Esophagus squamous epithelium (tissue), 5 donors: ENCODE data around the gene CXCR1. TPM values are rescaled to one million over a fixed set of nuclear protein-coding genes. Genes with fewer than 3 reads are reported as not detected.

Experiments used
- DNase-seq: peaks from one replicate; lab custom pipeline; 2025; lab: John Stamatoyannopoulos, UW
- H3K27ac ChIP-seq, 4 donors: fragments of 200-600 bp; sonication (generic); one replicate each; pipeline ENCODE4 v1.5.1; 2016 to 2019; ENCODE audit warnings: mild to moderate bottlenecking in 1 of 4
- H3K27me3 ChIP-seq, 4 donors: fragments of 200-600 bp; sonication (generic); 1 replicate in 3 of 4; 2 replicates in 1 of 4; pipeline versions ENCODE4 v1.5.1 to v1.6.0; 2017 to 2021; ENCODE audit warnings: antibody characterized with exemption in 1 of 4
- H3K36me3 ChIP-seq, 3 donors: fragments of 200-600 bp; sonication (generic); one replicate each; pipeline ENCODE4 v1.5.1; 2016 to 2019
- H3K4me1 ChIP-seq, 3 donors: fragments of 200-600 bp; sonication (generic); one replicate each; pipeline ENCODE4 v1.5.1; 2017 to 2019
- H3K4me3 ChIP-seq, 4 donors: fragments of 200-600 bp; sonication (generic); 1 replicate in 3 of 4; 2 replicates in 1 of 4; pipeline ENCODE4 v1.5.1; 2016 to 2019; ENCODE audit warnings: mild to moderate bottlenecking in 2 of 4, moderate library complexity in 1 of 4
- H3K9me3 ChIP-seq, 3 donors: fragments of 200-600 bp; sonication (generic); one replicate each; pipeline ENCODE4 v1.5.1; 2016 to 2019
- POLR2A ChIP-seq, 4 donors: fragments of 450-650 bp; IDR thresholded peaks; one replicate each; pipeline ENCODE4 v1.6.1; 2017; ENCODE audit warnings: antibody characterized with exemption in 4 of 4, mild to moderate bottlenecking in 4 of 4, moderate library complexity in 3 of 4
- WGBS, 2 donors: methylation state at CpG; one replicate each; pipeline ENCODE4 v1.1.5; 2018; 5-methylcytosine and 5-hydroxymethylcytosine counted together
- intact Hi-C: fragments of 100-400 bp; cut with DNase I; formaldehyde crosslinking; loops from one replicate; pipeline ENCODE4 v1.15.0; 2022
- total RNA-seq, 4 donors: library from RNA; depleted of rRNA; stranded (reverse); fragments of >200 nt; gene quantifications; one replicate each; pipeline ENCODE4 v1.1.0, GENCODE V29; 2016
- TF ChIP-seq, protein P1 (sequence below), 6 experiments: fragments of 450-650 bp in 4 of 6; fragments of 200-600 bp in 2 of 6; sonication (generic) in 2 of 6; IDR thresholded peaks; one replicate each; pipeline ENCODE4 v1.5.1; 2016 to 2019; ENCODE audit warnings: antibody characterized with exemption in 6 of 6, mild to moderate bottlenecking in 4 of 6, moderate library complexity in 4 of 6
- donor health status: DM: yes; HTN: yes; CAD: no.

Gene CXCR1
- total RNA-seq, result 1 to 10 TPM in 1 of 4 donors, not detected in 3; 1.3 TPM

DNA sequence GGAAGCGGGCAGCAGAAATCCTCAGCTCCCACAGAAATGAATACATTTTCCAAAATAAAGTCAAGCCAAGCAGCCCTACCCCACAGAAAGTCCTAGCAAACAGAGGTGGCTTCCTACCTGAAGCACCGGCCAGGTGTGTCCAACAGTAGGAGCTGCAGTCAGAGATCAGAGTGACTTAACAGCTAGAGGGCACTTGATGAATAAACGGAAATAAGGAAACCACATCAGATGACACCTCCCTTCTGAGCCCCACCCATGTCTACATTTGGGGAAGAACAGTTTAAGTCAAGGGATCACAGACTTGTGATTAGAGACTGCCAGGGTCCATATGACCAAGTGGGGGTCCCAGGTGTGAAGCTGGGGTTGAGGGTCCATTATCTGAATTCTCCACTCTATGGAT lies at the start of gene CXCR1:
Gene CXCR1 (minus strand): TSS at position 172 of the 400 bp plus-strand sequence. CDS start 1,751 bp downstream, outside the sequence.
- Histone ChIP-seq H3K9me3 (no peaks in the 10 kb centered on the region), H3K27ac (no peak within 1 kb of the TSS), H3K4me1 (peaks cover 0 to 25% (median 6%) of the 10 kb centered on the region in 3 donors), H3K27me3 (peaks cover 0 to 7% (median 0%) of the 10 kb centered on the region in 4 donors), H3K4me3 (no peak within 1 kb of the TSS), H3K36me3 (no peaks in the 10 kb centered on the region)
- no peak for TF ChIP-seq POLR2A (IDR thresholded peaks at IDR 0.05)
- TF ChIP-seq, protein P1, sequence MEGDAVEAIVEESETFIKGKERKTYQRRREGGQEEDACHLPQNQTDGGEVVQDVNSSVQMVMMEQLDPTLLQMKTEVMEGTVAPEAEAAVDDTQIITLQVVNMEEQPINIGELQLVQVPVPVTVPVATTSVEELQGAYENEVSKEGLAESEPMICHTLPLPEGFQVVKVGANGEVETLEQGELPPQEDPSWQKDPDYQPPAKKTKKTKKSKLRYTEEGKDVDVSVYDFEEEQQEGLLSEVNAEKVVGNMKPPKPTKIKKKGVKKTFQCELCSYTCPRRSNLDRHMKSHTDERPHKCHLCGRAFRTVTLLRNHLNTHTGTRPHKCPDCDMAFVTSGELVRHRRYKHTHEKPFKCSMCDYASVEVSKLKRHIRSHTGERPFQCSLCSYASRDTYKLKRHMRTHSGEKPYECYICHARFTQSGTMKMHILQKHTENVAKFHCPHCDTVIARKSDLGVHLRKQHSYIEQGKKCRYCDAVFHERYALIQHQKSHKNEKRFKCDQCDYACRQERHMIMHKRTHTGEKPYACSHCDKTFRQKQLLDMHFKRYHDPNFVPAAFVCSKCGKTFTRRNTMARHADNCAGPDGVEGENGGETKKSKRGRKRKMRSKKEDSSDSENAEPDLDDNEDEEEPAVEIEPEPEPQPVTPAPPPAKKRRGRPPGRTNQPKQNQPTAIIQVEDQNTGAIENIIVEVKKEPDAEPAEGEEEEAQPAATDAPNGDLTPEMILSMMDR (IDR thresholded peaks at IDR 0.05), result peak in 1 of 6 experiments; percentile 47
- intact Hi-C loops, result no loop called here
- no peak for DNase-seq
- WGBS, 2 donors, result 40 to 52% methylated on average over 2 to 3 of the region's 3 CpGs

DNA sequence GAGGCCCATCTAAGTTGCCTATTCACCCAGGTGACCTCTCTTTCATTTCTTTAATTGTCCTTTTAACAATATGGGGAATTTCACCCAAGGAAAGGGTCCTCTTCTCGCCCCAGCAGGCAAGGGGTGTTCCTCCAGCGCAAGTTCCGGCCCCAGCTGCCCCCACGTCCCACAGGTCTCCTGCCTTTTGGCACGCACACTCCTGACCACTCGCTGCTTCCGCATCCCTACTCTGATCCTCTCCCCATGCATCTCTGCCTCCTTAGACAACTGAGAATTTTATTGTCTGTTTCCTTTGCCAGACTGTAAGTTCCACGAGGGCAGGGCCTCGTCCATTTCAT lies 49.5 kb upstream of the CXCR1 start:
- Histone ChIP-seq H3K9me3 (no peaks in the 10 kb centered on the region), H3K27ac (peak overlapping the region; percentile 98 to 100 (median 100)), H3K27me3 (no peaks in the 10 kb centered on the region), H3K4me1 (peaks cover 24 to 43% (median 34%) of the 10 kb centered on the region in 3 donors), H3K4me3 (peak overlapping the region; percentile 86 to 100 (median 95)), H3K36me3 (peaks cover 0 to 7% (median 0%) of the 10 kb centered on the region in 3 donors)
- intact Hi-C loops, result no loop called here
- WGBS, 2 donors, result 47 to 64% methylated on average over 7 to 9 of the region's 9 CpGs
- DNase-seq, result no peak
- no peak for TF ChIP-seq POLR2A (IDR thresholded peaks at IDR 0.05)
- TF ChIP-seq, protein P1 (IDR thresholded peaks at IDR 0.05), result no peak

DNA sequence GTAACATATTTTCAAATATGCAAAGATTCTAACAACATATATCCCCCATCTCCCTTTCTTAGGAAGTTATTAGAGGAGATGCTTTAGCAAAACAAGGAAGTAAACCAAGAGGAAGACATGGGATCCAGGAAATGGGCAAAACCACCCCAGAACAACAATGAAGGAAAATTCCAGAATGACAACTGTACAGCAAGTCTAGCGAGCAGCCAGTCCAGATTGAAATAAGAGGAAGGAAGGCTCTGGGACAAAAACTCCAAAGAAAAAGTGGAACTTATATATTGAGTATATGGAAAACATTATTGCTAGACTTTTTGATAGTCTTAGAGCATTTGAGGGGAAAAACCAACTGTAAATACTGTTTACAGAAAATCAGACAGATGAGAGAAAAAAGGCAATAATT lies 47.4 kb upstream of the CXCR1 start:
- Histone ChIP-seq H3K27ac (no peak overlapping the region), H3K4me3 (no peak overlapping the region), H3K9me3 (no peaks in the 10 kb centered on the region), H3K36me3 (no peaks in the 10 kb centered on the region), H3K4me1 (peaks cover 5 to 21% (median 12%) of the 10 kb centered on the region in 3 donors), H3K27me3 (no peaks in the 10 kb centered on the region)
- TF ChIP-seq, protein P1 (IDR thresholded peaks at IDR 0.05), result no peak
- no peak for TF ChIP-seq POLR2A (IDR thresholded peaks at IDR 0.05)
- intact Hi-C loops, result no loop called here
- no peak for DNase-seq
- 54 to 77% methylated on average over 1 of the region's 1 CpG for WGBS, 2 donors

DNA sequence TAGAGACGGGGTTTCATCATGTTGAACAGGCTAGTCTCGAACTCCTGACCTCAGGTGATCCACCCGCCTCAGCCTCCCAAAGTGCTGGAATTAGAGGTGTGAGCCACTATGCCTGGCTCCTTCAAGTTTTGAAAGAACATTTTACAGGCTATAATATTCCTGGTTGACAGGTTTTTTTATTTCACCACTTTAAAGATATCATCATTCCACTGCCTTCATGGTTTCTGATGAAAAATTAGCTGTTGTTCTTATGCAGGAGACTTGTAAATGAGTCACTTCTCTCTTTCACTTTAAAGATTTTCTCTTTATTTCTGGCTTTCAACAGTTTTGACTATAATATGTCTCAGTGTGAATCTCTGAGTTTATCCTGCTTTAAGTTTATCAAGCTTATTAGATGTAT lies 42.3 kb upstream of the CXCR1 start:
- 88 to 100% methylated on average over 3 of the region's 3 CpGs for WGBS, 2 donors
- no peaks in the 10 kb centered on the region for H3K9me3 ChIP-seq
- no peak for DNase-seq

DNA sequence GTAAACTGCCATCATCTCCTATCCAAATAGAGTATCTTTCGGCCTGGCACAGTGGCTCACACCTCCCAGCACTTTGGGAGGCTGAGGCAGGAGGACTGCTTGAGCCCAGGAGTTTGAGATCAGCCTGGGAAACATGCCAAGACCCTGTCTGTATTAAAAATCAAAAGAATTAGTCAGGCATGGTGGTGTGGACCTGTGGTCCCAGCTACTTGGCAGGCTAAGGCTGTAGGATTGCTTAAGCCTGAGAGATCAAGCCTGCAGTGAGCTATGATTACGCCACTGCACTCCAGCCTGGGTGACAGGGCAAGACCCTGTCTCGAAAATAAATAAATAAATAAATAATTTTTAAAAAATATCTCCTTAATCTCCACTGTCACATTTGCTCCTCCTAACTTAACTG lies 35.5 kb upstream of the CXCR1 start:
- no peaks in the 10 kb centered on the region for H3K4me1 ChIP-seq
- DNase-seq, result no peak
- no peak overlapping the region for H3K4me3 ChIP-seq
- no peak overlapping the region for H3K27ac ChIP-seq
- 85 to 92% methylated on average over 3 of the region's 3 CpGs for WGBS, 2 donors
- peaks cover 0 to 11% (median 0%) of the 10 kb centered on the region in 4 donors for H3K27me3 ChIP-seq
- no peaks in the 10 kb centered on the region for H3K9me3 ChIP-seq
- TF ChIP-seq POLR2A (IDR thresholded peaks at IDR 0.05), result no peak
- TF ChIP-seq, protein P1 (IDR thresholded peaks at IDR 0.05), result no peak
- H3K36me3 ChIP-seq, result no peaks in the 10 kb centered on the region
- intact Hi-C loops, result no loop called here

More for the DNA sequence above, 42.3 kb upstream of the CXCR1 start:
- TF ChIP-seq, protein P1 (IDR thresholded peaks at IDR 0.05), result no peak
- no peak for TF ChIP-seq POLR2A (IDR thresholded peaks at IDR 0.05)
- intact Hi-C loops, result no loop called here
- Histone ChIP-seq H3K27me3 (no peaks in the 10 kb centered on the region), H3K36me3 (no peaks in the 10 kb centered on the region), H3K4me3 (no peak overlapping the region), H3K4me1 (no peaks in the 10 kb centered on the region), H3K27ac (no peak overlapping the region)
